GM18498 (cell line): Measurements from ENCODE around the gene MBTPS1.

Experiments
- ATAC-seq: cut with Tn5 transposase; IDR thresholded peaks from one replicate; pipeline ENCODE4 v1.9.1; 2021; ENCODE audit warnings: mild to moderate bottlenecking, moderate library complexity; ENCODE audit not compliant: unreplicated experiment

The MBTPS1 gene

DNA sequence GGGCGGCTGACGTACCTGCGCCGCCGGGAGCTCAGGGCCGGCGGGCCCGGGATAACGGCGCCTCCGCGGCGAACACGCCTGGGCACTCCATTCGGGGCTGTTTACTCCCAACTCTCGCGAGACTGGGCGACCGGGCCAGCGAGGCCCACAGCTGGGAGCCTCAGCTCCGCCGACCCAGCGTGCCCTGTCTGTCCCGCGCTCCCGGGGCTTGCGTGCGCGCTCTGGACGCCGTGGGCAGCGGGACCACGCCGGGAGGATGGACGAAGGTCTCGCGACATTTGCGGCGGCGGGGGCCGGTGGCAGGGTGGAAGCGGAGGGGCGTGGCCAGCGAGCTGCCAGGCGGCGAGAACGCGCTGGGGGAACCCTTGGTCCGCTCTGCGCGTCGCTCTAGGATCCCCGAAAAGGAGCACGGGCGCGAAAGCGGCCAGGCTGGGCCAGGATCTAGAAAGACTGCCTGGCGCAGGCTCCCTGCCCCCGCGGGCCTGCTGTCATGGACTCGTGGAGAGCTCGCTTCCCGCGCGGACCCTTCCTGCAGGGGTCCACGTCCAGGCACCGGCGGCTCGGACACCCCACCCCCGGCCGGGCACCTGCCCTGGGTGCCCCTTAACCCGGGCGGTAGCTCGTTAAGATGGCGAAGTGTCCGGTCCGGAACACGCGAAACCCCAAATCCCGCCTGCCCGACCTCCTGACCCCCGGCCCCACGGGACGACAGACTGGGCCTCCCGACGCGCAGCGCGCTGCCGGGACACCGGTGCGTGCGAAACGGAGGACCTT is at the start of gene MBTPS1:
TSS of gene MBTPS1 (minus strand) at position 223 of the 774 bp plus-strand sequence. CDS start 15,159 bp downstream, outside the sequence.
- peak; percentile 93 for ATAC-seq

DNA sequence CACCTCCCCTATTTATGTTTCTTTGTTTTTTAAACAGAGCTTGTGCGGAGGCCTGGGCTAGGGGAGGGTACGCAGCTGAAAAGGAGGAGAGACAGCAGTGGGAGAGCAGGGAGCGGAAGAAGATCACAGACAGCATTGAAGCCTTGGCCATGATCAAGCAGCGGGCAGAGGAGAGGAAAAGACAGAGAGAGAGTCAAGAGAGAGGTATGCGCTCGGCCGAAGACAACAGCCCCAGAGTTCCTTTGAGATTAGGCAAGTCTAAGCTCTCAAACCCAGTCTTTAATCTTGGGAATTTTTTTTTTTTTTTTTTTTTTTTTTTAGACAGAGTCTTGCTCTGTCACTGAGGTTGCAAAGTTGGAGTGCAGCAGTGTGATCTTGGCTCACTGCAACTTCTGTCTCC is 49.0 kb upstream of the MBTPS1 start:
- no peak for ATAC-seq

DNA sequence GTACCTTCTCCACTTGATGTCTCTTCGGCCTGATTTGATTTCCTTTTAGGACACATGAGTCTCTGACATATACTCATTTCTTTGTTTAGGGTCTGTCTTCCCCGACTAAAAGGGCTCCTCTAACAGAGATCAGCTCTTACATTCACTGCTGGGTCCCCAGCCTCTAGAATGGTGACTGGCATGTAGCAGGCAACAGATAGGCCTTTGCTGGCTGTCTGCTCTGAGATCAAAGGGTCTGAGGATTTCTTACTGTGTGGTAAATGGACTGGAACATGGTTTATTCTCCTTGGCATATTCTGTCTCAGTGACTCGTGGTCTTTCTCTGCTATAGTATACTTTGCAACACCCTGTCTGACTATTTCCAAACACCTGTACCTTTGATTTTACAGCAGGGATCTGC is 45.1 kb upstream of the MBTPS1 start:
- ATAC-seq, result no peak

DNA sequence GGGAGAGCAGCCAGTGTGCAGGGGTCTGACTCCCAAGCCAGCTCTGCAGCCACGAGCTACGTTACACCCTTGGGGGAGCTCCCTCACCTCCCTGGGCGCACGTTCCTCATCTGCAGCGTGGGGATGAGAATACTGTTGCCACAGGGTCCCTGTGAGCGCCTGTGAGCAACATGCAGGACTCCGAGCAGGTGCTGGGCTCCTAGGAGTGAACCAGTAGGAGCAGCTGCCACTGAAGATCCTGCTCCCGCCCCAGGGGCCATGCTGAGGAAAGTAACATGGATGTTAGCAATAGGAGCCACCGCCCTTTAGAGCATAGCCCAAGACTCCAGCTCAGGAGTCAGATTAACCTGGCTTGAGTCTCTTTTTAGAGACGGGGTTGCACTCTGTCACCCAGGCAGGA is 44.3 kb upstream of the MBTPS1 start:
- ATAC-seq, result no peak

DNA sequence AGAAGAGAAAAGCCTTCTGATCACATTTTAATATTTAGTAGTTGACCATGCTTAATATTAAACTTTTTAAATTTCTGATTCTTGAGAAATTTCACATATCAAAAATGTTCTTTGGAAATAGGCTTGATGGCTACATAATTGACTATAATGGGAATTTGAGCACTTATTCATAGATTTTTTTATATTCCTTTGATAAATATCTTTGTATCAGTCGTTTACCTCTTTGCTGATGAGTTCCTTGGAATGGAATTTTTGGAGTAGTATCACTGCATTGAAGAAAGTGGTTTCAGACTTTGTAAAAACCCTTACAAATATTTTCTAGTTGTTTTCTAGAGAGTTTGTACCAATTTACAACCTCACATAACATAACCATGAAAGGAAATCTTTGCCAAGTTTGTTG is 43.1 kb upstream of the MBTPS1 start:
- ATAC-seq, result no peak

DNA sequence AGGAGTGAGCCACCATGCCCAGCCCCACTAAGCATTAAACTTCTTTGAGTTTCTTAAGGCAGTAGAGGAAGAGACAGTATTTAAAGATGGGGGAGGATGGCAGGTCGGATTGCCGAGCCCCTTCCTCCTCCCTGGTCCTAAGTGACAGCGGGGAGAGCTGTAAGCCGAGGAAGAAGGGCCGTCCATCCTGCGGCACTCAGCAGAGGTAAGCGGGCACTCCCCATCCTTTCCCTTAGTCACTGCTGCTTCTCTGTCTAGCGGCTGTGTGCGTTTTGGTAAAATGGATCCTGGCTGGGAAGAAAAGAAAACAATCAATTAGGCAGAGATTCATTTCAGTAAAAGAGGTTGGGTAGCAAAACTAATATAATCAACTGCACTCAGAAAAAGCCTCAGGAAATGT is 42.3 kb upstream of the MBTPS1 start:
- no peak for ATAC-seq

DNA sequence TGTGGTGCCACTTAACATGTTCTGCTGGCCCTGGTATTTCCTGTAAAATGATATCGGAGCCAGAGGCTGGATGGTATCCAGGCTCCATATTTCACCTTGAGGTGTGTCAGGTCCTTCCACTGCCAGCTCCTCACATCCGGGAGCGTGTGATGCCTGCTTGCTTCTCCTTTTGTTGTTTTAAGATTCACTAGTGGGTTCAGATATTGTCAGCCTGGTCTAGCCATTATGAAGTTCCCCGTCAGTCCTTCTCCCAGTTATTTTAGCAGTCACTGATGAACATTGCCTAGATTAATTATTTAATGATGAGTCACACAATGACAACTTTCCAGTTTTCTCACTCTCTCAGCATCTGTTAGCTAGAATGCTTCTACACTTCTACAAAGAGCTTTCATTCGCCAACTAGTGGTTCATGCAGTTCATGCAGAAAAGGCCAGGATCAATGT is 39.6 kb upstream of the MBTPS1 start:
- no peak for ATAC-seq

DNA sequence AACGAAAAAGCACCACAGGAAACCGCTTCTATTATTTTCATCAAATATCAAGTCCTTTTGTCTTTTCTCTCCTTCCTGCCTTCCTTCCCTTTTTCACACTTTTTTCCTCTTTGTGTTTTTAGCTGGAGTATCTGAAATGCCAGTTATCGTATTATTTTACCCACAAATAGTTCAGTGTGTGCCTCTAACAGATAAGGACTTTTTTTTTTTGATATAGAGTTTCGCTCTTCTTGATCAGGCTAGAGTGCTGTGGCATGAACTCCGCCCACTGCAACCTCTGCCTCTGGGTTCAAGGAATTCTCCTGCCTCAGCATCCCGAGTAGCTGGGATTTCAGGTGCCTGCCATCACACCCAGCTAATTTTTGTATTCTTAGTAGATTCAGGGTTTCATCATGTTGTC is 39.0 kb upstream of the MBTPS1 start:
- no peak for ATAC-seq

DNA sequence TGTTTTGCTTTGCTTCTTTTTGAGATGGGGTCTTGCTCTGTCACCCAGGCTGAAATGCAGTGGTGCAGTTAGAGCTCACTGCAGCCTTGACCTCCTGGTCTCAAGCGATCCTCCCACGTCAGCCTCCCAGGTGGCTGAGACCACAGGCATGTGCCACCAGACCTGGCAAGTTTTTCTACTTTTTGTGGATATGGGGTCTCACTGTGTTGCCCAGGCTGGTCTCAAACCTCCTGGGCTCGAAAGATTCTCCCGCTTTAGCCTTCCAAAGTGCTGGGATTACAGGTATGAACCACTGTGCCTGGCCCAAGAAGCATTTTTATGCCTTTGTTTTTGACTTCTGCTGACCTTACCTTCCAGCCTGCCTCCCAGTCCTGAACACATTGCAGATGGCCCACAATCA is 38.5 kb upstream of the MBTPS1 start:
- ATAC-seq, result no peak

DNA sequence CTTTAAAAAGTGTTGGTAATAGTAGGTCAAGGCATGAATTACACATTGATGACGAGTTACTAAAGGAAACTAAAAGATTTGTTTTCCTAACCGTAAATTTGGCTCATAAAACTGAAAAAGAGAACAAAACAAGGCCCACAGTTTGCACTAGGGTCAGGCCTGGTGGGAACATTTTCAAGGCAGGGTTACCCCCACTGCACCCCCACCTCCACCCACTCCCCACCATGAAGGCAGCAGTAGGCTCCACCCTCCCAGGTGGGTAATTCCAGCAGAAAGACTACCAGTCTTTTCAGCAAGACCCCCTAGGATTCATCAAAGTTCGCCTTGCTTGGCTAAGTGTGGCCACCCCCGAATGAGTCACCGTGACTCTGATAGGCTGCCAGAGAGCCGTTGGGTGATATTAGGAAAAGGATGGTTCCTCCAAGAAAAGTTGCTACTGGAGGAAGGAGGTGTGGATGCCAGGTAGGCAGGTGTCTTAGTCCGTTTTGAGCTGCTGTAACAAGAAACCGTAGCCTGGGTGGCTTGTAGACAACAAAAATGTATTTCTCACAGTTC is 37.0 kb upstream of the MBTPS1 start:
- no peak for ATAC-seq

DNA sequence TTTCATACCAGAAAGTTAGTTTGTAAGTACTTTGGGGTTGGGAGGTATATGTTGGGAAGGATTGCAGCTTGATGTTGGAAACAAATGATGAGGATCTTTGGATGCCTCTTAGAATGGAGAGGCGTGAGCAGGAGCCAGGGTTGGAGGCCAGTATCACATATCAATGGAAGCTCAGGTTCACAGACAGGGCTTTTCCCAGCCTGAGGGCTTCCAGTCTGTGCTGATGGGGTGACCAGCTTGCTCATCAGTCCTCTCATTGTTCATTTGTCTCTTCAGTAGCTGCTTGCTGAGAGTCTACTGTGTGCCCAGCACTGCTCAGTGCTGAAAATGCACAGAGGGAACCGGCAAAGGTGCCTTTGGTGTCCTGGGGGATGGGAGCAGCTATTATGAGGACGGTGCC is 34.2 kb upstream of the MBTPS1 start:
- no peak for ATAC-seq

DNA sequence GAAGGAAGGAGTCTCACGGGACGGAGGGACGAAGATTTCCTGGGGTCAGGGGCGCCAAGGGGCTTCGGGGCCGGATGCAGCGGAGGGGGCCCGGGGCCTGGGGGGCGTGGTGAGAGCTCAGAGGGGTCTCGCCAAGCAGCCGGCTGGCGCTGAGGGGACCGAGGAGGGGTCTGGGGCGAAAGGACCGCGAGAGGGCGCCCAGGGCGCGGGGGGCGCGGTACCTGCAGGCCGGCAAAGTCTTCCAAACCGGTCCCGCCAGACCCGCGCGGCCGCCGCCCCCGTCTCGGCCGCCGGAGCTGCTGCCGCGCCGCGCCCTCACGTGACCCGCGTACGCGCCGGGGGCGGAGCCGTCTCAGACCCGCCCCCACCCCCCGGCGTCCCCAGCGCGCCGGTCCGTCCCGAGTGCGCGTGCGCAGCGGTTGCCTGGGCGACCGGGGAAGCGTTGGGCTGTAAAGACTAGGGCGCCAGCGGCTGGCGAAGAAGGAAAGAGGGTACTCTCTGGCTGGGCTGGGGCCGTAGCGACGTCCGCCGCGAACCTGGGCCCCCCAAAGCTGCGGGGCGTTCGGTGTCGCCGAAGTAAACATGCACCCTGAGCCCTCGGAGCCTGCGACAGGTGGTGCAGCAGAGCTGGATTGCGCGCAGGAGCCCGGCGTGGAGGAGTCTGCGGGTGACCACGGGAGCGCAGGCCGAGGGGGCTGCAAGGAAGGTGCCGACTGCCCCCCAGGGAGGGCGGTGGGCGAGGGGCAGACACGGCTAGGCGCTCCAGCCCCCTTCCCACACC is 28.3 kb upstream of the MBTPS1 start, which contains the start of the genes DNAAF1 and HSDL1:
TSS of gene DNAAF1 (plus strand) at position 450 of the 781 bp plus-strand sequence. CDS start at position 583, 133 bp downstream.
TSS of gene HSDL1 (minus strand) at position 319 of the 781 bp plus-strand sequence. CDS start 13,856 bp downstream, outside the sequence.
- ATAC-seq, result peak; percentile 83

DNA sequence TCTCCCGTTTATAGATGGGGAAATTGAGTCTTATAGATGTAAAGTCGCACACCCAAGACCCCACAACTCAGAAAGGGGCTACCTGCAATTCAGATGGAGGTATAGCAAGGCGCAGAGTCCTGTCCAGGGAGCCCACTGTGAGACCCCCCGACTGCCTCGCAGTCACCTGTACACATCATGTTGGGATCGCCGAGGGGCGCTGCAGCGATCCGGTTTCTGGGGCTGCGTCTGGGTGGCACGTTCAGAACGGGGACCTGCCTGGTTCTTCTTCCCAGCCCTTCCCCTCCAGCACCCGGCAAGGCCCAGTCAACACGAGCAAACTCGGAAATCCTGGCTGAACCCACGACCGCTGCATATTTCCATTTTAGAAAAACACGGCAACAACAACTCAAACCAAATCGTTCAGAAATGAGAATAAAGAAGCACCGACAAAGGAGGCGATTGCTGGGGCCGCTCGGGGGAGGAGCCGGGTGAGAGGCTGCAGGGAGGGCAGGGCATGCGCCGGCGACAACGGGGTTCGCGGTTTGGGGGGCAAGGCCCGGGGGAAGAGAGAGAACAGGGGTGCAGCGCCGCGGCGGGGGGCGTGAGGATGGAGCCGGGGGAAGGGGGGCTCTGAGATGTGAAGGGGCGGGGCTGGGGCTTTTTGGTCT is 27.6 kb upstream of the MBTPS1 start:
- peak; percentile 25 for ATAC-seq

DNA sequence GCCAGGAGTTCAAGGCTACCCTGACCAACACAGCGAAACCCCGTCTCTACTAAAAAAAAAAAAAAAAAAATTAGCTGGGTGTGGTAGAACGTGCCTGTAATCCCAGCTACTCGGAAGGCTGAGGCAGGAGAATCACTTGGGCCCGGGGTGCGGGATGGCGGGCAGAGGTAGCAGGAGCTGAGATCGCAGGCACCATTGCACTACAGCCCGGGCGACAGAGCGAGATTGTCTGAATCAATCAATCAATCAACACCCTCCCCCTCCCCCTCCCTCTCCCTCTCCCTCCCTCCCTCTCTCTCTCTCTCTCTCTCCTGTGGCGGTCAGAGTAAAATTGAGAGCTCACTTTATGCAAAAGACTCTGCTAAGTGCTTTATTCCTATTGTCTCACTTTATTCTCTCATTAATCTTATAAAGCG is 27.1 kb upstream of the MBTPS1 start:
- ATAC-seq, result no peak

DNA sequence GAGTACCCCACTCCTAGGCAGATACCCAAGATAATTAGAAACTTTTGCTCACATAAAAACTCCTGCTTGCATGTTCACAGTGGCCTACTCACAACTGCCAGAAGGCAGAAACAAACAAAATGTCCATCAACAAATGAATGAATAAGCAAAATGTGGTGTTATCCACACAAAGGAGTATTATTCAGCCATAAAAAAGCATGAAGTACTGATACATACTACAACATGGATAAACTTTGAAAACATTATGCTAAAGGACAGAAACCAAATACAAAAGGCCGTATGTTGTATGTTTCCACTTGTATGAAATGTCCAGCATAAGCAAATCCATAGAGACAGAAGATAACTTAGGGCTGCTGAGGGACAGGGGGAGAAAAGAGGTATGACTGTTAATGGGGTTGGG is 26.3 kb upstream of the MBTPS1 start:
- no peak for ATAC-seq

DNA sequence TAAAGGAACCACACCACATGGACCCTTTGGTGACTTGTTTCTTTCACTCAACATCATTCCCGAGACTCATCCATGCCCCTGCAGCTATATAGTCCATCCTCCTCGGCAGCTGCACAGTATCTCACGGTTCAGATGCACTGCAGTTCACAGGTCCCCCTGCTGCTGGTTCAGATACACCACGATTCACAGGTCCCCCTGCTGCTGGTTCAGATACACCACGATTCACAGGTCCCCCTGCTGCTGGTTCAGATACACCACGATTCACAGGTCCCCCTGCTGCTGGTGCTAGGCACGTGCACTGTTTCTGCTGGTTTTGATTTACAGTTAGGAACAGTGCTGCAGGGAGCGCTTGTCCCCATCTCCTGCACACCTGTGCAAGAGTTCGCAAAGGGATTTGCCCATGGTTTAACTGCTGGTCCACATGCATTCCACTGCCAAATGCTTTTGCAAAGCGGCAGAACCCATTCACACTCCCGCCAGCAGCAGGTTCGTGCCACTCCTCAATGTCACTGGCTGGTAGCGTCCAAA is 24.5 kb upstream of the MBTPS1 start:
- ATAC-seq, result no peak

DNA sequence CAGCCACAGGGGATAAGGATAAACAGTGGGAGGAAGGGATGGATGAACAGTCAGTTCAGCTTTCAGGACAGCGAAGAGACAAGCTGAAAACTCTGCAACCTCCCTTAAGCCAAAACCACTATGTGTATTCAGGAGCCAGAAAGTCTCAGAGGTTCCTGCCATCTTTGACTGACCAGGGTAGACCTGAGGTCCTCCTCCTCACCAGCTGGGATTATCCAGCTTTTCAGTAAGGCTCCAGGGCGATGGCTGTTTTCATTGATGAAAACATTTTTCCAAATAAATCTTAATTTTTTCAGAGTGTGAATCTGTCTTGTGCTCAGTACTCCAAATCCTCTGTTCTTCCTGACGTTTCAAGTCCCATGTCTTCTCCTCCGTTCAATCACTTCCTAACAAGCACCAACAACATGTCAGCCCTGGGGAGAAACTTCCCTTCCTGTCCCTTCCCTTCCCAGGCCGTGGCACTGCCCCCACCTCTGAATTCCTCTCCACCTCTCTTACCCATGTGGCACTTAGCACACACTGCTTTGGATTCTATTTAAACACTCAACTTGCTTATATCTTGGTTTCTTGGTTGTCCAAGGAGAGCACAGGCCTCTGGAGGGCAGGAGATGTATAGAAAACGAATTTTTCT is 23.0 kb upstream of the MBTPS1 start:
- no peak for ATAC-seq

DNA sequence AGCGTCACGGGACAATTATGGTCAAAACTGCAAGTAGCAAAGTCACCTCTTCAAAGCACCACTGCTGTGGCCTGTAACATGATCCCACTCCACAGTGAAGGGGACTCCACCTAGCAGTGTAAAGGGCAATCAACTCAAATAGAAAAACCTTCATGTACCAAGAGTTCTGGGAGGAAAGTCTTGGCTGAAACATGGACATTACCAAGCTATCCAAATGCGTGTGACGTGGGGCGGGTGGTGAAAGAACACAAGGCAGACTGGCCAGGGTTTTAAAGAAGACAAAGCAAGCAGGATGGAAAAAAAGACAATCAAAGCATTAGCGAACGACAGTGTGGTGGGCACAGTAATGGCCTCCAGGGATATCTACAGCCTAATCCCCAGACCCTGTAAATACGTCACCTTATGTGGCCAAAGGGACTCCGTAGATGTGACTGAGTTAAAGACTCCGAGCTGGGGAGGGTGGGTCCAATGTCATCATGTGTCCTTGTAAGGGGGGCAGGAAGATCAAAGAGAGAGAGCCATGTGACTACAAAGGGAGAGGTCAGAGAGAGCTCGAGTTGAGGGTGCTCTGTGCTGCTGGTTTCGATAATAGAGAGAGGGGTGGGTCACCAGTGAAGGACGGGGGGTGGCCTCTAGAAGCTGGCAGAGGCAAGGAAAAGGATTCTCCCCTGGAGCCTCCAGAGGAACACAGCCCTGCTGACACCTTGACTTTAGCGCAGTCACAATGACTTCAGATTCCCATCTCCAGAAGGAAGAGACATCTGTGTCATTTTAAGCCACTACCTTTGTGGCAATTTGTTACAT is 22.3 kb upstream of the MBTPS1 start:
- peak; percentile 82 for ATAC-seq

DNA sequence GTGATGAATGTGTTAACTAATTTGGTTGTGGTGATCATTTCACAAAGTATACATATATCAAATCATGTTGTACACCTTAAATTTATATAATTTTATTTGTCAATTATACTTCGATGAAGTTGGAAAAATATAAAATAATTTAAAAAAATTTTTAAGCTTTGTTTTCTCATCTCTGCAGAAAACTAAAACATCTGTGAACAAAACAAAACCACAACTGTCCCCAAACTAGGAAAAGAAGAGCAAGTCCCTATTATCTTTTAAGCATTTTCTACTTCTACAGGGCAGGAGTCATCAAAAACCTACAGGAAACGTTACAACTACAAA is 21.7 kb upstream of the MBTPS1 start:
- ATAC-seq, result no peak
